ENCODE results near the gene FAM111A. TPM values are rescaled to one million over a fixed set of nuclear protein-coding genes. Genes with fewer than 3 reads are reported as not detected.
"Not testable (repeated sequence)": the region's sequence is repeated elsewhere in the genome, so short reads cannot be mapped to it uniquely, and the experiment has no call there.

FAM111A gene
- total RNA-seq, 2 experiments from 2014 or later: 32.8 to 34.4 TPM

DNA sequence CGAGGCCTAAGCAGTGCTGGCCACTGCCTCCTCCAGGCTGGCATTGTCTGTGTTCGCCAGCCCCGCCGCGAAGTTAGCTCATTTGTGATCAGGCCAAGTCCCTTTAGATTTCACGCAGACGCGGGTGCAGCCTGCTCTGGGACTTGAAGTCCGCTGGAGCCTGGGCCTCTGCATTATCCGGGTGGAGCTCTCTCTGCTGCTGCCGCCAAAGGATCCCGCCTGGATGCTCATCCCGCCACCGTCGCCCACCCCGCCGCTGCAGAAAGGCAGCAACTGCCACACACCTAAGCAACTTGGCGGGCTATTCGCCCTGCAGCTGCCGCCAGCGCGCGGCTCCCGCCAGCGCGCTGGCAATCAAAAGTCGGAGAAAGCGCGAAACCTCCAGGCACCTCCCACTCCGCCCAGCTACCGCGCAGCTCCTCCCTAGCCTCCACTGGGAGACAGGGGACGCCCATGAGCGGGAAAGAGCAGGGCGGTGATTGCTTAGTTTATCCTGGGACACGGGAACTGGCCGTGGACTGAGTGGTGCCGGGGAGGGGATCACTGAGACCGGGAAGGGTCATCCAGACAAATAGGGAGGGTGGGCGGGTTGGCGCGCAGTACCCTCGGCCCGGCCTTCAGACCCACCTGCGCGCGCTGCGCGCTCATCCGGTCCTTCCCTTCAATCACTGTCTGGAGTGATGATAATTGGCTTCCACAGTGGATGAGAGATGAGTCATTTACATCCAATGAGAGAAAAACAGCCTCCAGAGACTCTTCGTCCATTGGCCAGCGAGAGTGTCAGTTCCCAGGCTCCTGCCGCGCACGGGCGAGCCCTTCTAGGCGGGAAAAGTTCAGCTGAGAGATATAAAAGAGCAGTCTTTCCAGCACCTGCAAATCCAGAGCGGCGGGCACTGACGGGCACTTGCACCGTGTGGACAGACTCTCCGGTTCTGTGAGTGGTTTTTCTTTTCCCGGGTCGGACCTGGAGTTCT lies 36.0 kb upstream of the FAM111A start, which contains the start of gene FAM111B:
FAM111B (plus strand) TSS at position 875 of the 974 bp plus-strand sequence. CDS start 2,389 bp downstream, outside the sequence.
- peaks cover 0 to 7% of the 10 kb centered on the region in 2 experiments for H3K27me3 ChIP-seq (ENCODE audit: control insufficient read depth in 1 of 2, insufficient read depth in 2 of 2, low read length in 2 of 2)
- Mint-ChIP-seq H3K4me3 (peak within 1 kb of the TSS; percentile 92), H3K9me3 (no peaks in the 10 kb centered on the region), H3K36me3 (ENCODE audit: low read depth) (no peaks in the 10 kb centered on the region), H3K4me1 (ENCODE audit: low read depth) (peaks cover 38% of the 10 kb centered on the region), H3K27ac (peak within 1 kb of the TSS; percentile 72), H3K27me3 (peaks cover 31% of the 10 kb centered on the region)
- peak within 1 kb of the TSS; percentile 68 for H3K4me3 ChIP-seq (ENCODE audit: low read length)
- H3K9me3 ChIP-seq (ENCODE audit: control insufficient read depth in 1 of 2, insufficient read depth in 1 of 2, low read length in 2 of 2): no peaks in the 10 kb centered on the region
- peaks cover 29% of the 10 kb centered on the region for H3K4me1 ChIP-seq (ENCODE audit: insufficient read depth, low read length)
- ChIA-PET POLR2A (interaction anchor here (0.8 to 1.6 kb wide), 6 partner anchors 29 to 52 kb away, joined by 3 to 7 read pairs (median 5); partner anchors contain the start of gene FAM111A), CTCF (interaction anchor here (1.0 to 5.5 kb wide), 7 partner anchors 9 to 65 kb away, joined by 3 to 28 read pairs (median 6); partner anchors contain the start of genes DTX4 and FAM111A)
- DNase-seq (peak; percentile 16 to 85 (median 48)), ATAC-seq (ENCODE audit: poor library complexity) (peak; percentile 82)
- no peak within 1 kb of the TSS for H3K27ac ChIP-seq (ENCODE audit: low read depth in 1 of 2, low read length in 2 of 2)
- TF ChIP-seq, protein P1, sequence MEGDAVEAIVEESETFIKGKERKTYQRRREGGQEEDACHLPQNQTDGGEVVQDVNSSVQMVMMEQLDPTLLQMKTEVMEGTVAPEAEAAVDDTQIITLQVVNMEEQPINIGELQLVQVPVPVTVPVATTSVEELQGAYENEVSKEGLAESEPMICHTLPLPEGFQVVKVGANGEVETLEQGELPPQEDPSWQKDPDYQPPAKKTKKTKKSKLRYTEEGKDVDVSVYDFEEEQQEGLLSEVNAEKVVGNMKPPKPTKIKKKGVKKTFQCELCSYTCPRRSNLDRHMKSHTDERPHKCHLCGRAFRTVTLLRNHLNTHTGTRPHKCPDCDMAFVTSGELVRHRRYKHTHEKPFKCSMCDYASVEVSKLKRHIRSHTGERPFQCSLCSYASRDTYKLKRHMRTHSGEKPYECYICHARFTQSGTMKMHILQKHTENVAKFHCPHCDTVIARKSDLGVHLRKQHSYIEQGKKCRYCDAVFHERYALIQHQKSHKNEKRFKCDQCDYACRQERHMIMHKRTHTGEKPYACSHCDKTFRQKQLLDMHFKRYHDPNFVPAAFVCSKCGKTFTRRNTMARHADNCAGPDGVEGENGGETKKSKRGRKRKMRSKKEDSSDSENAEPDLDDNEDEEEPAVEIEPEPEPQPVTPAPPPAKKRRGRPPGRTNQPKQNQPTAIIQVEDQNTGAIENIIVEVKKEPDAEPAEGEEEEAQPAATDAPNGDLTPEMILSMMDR (IDR thresholded peaks at IDR 0.05): no peak
- intact Hi-C loops (cut with DNase I, micrococcal nuclease): loop anchor here in 1 of 2 experiments (2.0 kb wide), 1 partner anchor 36 kb away; the partner anchor contains the start of gene FAM111A
- H3K36me3 ChIP-seq (ENCODE audit: insufficient read depth, low read length): no peaks in the 10 kb centered on the region

DNA sequence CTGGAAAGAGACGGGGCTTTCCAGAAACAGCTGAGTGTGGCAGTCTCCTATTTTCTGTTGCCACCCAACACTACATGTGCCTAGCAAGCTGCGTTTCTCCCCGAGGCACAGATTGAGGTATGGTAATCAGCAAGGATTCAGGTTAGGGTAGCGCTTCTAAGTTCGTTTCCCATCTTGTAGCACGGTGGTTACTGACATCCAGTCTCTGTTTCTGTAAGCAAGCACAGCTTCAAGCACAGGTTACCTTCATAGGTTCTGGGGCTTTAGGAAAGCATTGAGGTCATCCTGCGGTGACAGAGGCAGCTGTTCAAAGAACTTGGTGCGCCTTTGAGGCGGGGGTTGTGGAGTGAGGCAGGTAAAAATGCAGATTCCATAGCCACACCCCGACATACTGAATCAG lies 34.9 kb upstream of the FAM111A start:
- H3K27ac Mint-ChIP-seq: peak overlapping the region; percentile 40
- H3K4me3 Mint-ChIP-seq: peak overlapping the region; percentile 92
- DNase-seq (peak in 5 of 14 experiments; percentile 11 to 50 (median 30)), ATAC-seq (ENCODE audit: poor library complexity) (peak; percentile 40)
- not testable (repeated sequence) for H3K36me3 ChIP-seq (ENCODE audit: insufficient read depth, low read length); H3K27me3 ChIP-seq (ENCODE audit: control insufficient read depth in 1 of 2, insufficient read depth in 2 of 2, low read length in 2 of 2); H3K9me3 ChIP-seq (ENCODE audit: control insufficient read depth in 1 of 2, insufficient read depth in 1 of 2, low read length in 2 of 2); H3K27ac ChIP-seq (ENCODE audit: low read depth in 1 of 2, low read length in 2 of 2); H3K36me3 Mint-ChIP-seq (ENCODE audit: low read depth); H3K9me3 Mint-ChIP-seq
- intact Hi-C loops (cut with DNase I, micrococcal nuclease): loop anchor here in 1 of 2 experiments (2.0 kb wide), 1 partner anchor 35 kb away; the partner anchor contains the start of gene FAM111A
- H3K4me1 Mint-ChIP-seq (ENCODE audit: low read depth): peaks cover 30% of the 10 kb centered on the region
- H3K4me1 ChIP-seq (ENCODE audit: insufficient read depth, low read length): peaks cover 19% of the 10 kb centered on the region
- CTCF ChIA-PET: interaction anchor here (1.9 to 5.5 kb wide), 3 partner anchors 28 to 64 kb away, joined by 8 to 28 read pairs (median 8); partner anchors contain the start of gene DTX4
- peak overlapping the region; percentile 68 for H3K4me3 ChIP-seq (ENCODE audit: low read length)
- peaks cover 21% of the 10 kb centered on the region for H3K27me3 Mint-ChIP-seq
- POLR2A ChIA-PET: interaction anchor here (1.6 kb wide), 1 partner anchor 35 kb away, joined by 7 read pairs; the partner anchor contains the start of gene FAM111A

DNA sequence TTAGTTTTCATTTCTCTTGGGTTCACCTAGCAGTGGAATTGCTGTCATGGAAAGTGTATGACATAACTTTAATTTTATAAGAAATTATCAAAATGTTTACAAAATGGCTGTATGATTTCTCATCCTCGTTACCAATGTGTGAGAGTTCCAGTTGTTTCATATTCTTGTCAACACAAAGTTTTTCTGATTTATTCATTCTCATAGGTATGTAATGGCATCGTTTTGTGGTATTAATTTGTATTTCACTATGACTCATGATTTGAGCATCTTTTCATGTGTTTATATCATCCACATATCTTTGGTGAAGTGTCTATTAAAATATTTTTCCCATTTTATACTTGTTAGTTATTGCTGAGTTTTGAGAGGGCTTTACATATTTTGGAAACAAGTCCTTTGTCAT lies 30.2 kb upstream of the FAM111A start:
- CTCF ChIA-PET: no interaction called here
- H3K36me3 ChIP-seq (ENCODE audit: insufficient read depth, low read length): no peaks in the 10 kb centered on the region
- DNase-seq: no peak
- no peak for ATAC-seq (ENCODE audit: poor library complexity)
- H3K4me1 Mint-ChIP-seq (ENCODE audit: low read depth): peaks cover 13% of the 10 kb centered on the region
- H3K27me3 Mint-ChIP-seq: no peaks in the 10 kb centered on the region
- H3K4me1 ChIP-seq (ENCODE audit: insufficient read depth, low read length): peaks cover 8% of the 10 kb centered on the region
- intact Hi-C loops (cut with DNase I, micrococcal nuclease): no loop called here
- no peak overlapping the region for H3K27ac ChIP-seq (ENCODE audit: low read depth in 1 of 2, low read length in 2 of 2)
- TF ChIP-seq, protein P1 (IDR thresholded peaks at IDR 0.05): no peak
- no peaks in the 10 kb centered on the region for H3K27me3 ChIP-seq (ENCODE audit: control insufficient read depth in 1 of 2, insufficient read depth in 2 of 2, low read length in 2 of 2)
- H3K27ac Mint-ChIP-seq: no peak overlapping the region
- H3K36me3 Mint-ChIP-seq (ENCODE audit: low read depth): no peaks in the 10 kb centered on the region
- H3K9me3 ChIP-seq (ENCODE audit: control insufficient read depth in 1 of 2, insufficient read depth in 1 of 2, low read length in 2 of 2): peaks cover 1 to 2% of the 10 kb centered on the region in 2 experiments
- POLR2A ChIA-PET: no interaction called here
- no peaks in the 10 kb centered on the region for H3K9me3 Mint-ChIP-seq
- H3K4me3 ChIP-seq (ENCODE audit: low read length): no peak overlapping the region
- no peak overlapping the region for H3K4me3 Mint-ChIP-seq
